ENCODE results near the gene KRTAP5-11.
"Not testable (repeated sequence)": the region's sequence is repeated elsewhere in the genome, so short reads cannot be mapped to it uniquely, and the experiment has no call there.

- TF ChIP-seq, protein P1, sequence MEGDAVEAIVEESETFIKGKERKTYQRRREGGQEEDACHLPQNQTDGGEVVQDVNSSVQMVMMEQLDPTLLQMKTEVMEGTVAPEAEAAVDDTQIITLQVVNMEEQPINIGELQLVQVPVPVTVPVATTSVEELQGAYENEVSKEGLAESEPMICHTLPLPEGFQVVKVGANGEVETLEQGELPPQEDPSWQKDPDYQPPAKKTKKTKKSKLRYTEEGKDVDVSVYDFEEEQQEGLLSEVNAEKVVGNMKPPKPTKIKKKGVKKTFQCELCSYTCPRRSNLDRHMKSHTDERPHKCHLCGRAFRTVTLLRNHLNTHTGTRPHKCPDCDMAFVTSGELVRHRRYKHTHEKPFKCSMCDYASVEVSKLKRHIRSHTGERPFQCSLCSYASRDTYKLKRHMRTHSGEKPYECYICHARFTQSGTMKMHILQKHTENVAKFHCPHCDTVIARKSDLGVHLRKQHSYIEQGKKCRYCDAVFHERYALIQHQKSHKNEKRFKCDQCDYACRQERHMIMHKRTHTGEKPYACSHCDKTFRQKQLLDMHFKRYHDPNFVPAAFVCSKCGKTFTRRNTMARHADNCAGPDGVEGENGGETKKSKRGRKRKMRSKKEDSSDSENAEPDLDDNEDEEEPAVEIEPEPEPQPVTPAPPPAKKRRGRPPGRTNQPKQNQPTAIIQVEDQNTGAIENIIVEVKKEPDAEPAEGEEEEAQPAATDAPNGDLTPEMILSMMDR (IDR thresholded peaks at IDR 0.05; ENCODE audit: low read depth, low read length): not testable (repeated sequence)
- not testable (repeated sequence) for TF ChIP-seq POLR2A (IDR thresholded peaks at IDR 0.05; ENCODE audit: extremely low read depth, insufficient read length); MYC (IDR thresholded peaks at IDR 0.05; ENCODE audit: low read depth, low read length); MAX (IDR thresholded peaks at IDR 0.05; ENCODE audit: low read depth, low read length)
Observed at GRCh38 chr11:71585673-71586072, 3.0 kb upstream of the KRTAP5-11 start.
